Renal cortex interstitium (tissue), 11 donors: Measurements from ENCODE around the gene TFPT. TPM values are rescaled to one million over a fixed set of nuclear protein-coding genes. Genes with fewer than 3 reads are reported as not detected.

Source experiments
- DNase-seq, 11 donors: peaks; one replicate each; pipeline ENCODE4 v3.0.0-alpha.2; 2013; ENCODE audit warnings: low read depth in 9 of 11, low spot score in 4 of 11; ENCODE audit errors: extremely low read depth in 1 of 11
- polyA plus RNA-seq, 3 donors: library from polyadenylated mRNA; unstranded; fragments of 120-200 nt; gene quantifications; one replicate each; pipeline ENCODE4 v1.2.1, GENCODE V29; 2013; ENCODE audit not compliant: insufficient read length in 3 of 3

The TFPT gene
- polyA plus RNA-seq, 3 donors, result 12.0 to 19.3 (median 18.8) TPM

DNA sequence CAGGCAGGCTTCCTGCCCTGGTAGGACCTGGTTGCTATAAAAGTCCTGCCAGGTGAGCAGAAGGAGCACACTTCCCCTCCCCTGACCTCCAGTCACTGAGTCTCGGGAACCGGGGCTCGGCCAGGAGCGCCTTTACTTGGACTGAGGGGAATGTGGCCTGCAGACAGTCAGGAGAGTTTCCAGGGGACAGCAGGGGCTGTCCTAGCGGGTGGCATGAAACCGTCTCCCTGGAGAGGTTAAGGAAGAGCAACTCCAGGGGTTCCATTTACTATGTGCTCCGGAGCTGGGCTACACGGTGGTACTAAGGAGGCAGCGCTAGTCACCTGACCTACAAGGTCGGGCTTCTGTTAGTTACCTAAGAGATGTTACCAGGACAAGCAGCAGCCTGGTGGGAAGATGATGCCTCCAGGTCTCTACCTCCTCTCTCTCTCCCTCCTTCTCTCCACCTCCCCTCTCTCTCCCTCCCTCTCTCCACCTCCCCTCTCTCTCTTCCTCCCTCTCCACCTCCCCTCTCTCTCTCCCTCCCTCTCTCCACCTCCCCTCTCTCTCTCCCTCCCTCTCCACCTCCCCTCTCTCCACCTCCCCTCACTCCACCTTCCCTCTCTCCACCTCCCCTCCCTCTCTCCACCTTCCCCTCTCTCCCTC is 18.0 kb upstream of the TFPT start:
- DNase-seq, result peak in 3 of 11 donors; percentile 54 to 82 (median 61)

GRCh38 chr19:54129617-54129996 is 14.2 kb upstream of the TFPT start:
- DNase-seq, result no peak

DNA sequence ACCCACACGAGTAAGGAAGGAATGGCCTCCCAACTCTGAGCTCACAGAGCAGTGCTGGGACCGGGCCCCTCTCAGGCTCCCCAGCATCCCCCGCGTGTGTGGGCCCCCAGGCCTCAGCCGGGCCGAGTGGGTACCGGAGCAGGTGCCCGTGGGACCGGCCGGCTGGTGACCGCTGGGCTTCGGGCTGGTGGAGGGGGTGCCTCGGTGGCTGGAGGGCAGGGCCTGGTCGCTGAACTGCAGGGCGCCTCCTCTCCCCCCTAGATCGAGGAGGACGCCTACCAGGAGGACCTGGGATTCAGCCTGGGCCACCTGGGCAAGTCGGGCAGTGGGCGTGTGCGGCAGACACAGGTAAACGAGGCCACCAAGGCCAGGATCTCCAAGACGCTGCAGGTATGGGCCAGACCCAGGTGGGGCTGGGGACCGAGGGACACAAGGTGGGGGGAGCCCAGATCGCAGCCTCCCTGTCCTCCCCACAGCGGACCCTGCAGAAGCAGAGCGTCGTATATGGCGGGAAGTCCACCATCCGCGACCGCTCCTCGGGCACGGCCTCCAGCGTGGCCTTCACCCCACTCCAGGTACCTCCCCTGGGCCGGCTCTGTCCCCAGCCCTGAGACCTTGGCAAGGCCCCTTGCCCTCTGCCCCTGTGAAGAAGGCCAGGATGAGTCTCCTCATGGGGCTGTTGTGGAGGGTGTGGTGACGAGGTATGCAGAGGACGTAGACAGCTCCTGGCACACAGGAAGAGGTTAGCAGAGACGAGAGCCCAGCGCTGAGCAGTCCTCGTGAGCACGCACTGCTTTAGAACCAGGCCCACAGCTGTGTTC is 13.5 kb upstream of the TFPT start:
- DNase-seq, result no peak

GRCh38 chr19:54128441-54128725 is 12.9 kb upstream of the TFPT start:
- no peak for DNase-seq

DNA sequence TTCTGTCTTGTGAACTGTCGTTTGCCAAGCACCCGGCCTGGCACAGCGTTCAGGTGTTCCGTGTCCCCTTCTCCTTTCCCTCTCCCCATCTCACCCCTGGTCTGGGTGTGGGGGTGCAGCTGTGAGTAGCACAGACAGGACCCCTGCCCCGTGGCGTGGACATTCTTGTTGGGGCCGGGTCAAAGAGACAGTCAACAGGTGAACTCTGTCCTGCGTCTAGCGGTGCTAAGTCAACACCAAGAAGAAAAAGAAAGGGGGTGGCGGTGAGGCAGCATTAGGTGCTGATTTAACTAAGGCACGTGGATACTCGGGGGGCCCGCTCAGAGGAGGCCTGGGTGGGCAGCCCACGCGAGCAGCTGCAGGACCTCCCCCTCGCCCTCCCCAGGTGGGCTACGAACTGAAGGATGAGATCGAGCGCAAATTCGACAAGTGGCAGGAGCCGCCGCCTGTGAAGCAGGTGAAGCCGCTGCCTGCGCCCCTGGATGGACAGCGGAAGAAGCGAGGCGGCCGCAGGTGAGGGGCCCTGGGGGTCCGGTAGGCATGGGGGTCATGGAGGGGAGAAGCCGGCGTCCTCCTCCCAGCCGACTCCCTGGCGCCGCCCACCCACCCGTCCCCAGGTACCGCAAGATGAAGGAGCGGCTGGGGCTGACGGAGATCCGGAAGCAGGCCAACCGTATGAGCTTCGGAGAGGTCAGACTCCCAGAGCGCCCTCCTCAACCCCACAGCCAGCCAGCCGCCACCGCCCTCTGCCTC is 12.4 kb upstream of the TFPT start:
- DNase-seq, result no peak

- DNase-seq, result no peak
These were observed 10.3 kb upstream of the TFPT start for GRCh38 chr19:54125713-54126112.

- no peak for DNase-seq
These were observed 8.9 kb upstream of the TFPT start for GRCh38 chr19:54124393-54124792.

- no peak for DNase-seq
These were observed 8.2 kb upstream of the TFPT start for GRCh38 chr19:54123682-54124081.

DNA sequence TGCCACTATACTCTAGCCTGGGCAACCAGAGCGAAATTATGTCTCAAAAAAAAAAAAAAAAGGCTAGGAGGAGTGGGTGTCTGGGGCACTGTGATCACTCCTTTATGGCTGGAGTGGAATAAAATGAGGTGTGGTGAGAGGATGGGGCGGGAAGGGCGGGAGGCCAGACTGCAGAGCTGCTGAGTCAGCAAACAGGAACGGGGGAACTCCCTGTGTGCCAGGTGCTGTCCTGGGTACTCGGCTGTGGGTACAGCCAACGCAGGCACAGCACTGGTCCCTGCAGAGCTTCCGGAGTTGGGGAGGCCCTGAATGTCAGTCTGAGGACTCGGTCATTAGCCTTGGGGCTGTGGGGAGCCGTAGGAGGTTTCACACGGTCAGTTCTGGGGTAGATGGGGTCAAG is 5.8 kb upstream of the TFPT start:
- no peak for DNase-seq

- no peak for DNase-seq
These were observed 933 bp downstream of the TFPT start for GRCh38 chr19:54114340-54115108.

- no peak for DNase-seq
These were observed 5.8 kb downstream of the TFPT start for GRCh38 chr19:54109651-54110050.

GRCh38 chr19:54108496-54108895 is 7.0 kb downstream of the TFPT start:
- DNase-seq, result no peak

DNA sequence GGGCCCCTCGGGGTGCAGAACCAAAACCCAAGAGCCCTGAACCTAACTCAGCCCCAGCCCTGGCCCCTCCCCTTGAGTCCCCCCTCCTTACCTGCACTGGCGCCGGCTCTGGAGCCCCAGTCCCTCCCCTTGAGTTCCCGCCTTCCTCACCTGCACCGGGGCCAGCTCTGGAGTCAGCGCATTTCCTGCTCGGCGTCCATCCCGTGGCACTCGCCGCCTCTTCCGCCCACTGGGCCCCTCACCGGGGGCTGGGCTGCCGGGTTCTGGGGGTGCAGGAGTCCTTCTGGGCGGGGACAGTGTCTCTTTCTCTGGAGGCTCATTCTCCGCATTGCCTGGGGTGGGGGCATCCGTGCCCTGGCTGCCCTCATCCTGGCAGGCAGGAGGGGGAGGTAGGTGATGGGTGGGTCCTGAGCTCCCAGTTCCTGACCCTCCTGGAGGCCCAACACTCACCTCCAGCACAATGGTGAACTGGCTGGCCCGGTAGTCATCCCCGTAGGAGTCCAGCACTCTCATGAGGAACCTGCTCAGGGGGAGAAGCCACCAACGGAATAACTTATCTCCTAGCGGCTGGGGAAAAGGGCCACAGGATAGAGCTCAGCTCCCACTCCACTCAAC is 7.5 kb downstream of the TFPT start:
- DNase-seq, result no peak

DNA sequence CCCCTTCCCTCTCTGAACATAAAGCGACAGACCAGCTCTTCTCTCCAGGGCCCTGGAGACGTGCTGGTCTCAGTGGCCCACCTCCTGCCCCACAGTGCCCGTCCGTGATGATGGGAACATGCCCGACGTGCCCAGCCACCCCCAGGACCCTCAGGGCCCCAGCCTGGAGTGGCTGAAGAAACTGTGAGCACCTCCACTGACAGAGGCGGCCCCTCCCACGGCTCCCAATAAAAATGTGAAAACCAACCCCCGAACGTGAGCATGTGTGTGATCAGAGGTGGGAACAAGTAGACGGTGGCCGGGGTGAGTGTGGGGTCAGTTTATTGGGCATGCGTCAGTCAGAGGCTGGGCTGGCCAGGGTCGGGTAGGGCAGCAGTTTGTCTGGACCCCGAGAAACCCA is 8.7 kb downstream of the TFPT start:
- DNase-seq, result no peak

GRCh38 chr19:54105796-54106195 is 9.7 kb downstream of the TFPT start:
- no peak for DNase-seq

DNA sequence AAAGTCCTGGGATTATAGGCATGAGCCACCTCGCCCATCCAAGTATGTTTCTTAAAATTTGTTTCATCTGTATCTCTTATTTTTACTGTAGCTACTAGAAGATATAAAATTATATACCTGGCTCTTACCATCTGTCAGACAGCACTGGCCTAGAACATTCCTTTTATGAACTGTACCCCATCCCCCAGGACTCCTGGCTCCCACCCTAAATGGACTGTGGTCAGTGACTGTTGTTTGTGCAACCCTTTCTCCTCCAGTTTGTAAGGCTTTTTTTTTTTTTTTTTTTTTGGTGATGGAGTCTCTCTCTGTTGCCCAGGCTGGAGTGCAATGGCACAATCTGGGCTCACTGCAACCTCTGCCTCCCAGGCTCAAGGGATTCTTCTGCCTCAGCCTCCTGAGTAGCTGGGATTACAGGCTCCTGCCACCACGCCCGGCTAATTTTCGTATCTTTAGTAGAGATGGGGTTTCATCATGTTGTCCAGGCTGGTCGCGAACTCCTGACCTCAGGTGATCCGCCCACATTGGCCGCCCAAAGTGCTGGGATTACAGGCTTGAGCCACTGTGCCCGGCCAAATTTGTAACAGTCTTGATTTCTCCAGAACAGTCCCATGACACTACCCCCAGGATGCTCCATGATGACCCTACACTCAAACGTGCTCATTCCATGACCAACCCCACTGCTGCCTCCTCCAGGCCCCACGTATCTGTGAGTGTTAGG is 10.3 kb downstream of the TFPT start:
- DNase-seq, result no peak

- peak; percentile 95 to 99 (median 98) for DNase-seq
These were observed 12.9 kb downstream of the TFPT start, which contains the start of gene NDUFA3 for GRCh38 chr19:54102421-54103169. NDUFA3 (plus strand) TSS chr19:54102855; CDS start chr19:54102879, 24 bp downstream.

GRCh38 chr19:54100561-54100960 is 14.9 kb downstream of the TFPT start, which contains the start of gene OSCAR:
OSCAR (minus strand) TSS chr19:54100803; CDS start chr19:54100792, 11 bp downstream.
- no peak for DNase-seq
